Stimulated activated CD4-positive, alpha-beta T cell treated with anti-CD3 and anti-CD28 coated beads, Interleukin-12 subunit alpha, Interleukin-12 subunit beta, amount 100 ng/mL, for 24 hours (primary cell): ENCODE measurements around the gene PRDM16.

Experiments
- DNase-seq, 2 experiments: peaks; one replicate each; pipeline ENCODE4 v3.0.0-alpha.2; 2020; ENCODE audit warnings: low read depth in 2 of 2

The PRDM16 gene

DNA sequence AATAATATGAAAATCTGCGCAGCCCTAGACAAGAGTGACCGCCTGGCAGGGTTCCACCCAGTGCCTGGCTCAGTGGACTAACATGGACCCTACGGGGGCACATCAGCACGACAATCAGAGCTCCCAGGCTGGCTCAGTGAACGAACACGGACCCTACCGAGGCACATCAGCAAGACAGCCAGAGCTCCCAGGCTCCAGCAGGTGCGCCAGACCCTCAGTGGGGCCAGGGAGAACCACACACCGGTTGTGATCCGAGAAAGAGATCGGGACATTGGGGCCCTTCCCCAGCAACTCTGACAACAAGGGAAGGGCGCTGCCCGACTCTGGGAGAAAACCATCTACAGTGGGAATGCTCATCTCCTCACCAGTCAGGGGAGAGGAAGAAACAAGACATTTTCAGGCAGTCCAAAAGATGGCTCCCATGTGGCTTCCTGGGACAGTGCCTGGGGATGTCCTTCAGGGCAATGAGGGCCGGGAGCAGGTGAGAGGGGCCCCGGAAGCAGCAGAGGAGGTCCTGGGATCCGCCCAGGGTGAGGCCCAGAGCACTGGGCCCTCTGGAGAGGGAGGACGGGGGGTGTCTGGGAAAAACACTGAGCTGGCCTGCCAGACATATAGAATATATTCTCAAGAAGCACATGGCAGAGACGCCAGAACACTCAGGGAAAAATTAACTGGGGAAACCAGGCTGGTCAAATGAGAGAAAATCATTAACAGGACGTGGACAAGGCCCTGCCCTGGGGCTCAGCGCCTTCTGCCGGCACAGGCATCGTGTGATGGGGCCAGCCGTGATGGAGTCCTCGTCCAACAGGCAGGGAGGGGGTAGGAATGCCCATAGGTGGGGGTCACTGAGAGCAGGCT lies 390.3 kb downstream of the PRDM16 start:
- no peak for DNase-seq

- DNase-seq: no peak
These were observed 391.1 kb downstream of the PRDM16 start for GRCh38 chr1:3459940-3460671.

DNA sequence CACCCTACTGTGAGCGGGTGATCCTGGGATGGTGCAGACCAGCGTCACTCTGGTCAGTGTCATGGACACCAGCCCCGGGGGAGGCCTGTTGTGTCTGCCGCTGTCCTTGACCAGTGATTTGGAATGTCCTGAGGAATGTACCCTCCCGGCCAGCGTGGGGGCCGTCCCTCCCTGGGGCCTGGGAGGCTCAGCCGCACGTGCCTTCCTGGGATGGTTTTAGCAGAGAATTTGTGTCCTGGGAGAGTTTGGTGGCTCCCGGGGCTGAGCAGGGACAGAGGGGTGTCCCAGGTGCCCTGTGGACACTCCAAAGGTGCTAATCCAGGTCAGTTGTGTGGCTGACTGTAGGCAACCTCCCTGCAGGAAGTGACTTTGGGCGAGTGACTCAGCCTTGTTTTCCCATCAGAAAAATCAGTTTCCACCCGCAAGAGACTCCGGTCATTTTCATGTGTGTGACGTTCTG lies 391.7 kb downstream of the PRDM16 start:
- no peak for DNase-seq

- no peak for DNase-seq
These were observed 392.4 kb downstream of the PRDM16 start for GRCh38 chr1:3461238-3461933.

GRCh38 chr1:3461934-3462275 lies 392.9 kb downstream of the PRDM16 start:
- no peak for DNase-seq

GRCh38 chr1:3462356-3463012 lies 393.5 kb downstream of the PRDM16 start:
- no peak for DNase-seq

- DNase-seq: no peak
These were observed 394.0 kb downstream of the PRDM16 start for GRCh38 chr1:3463013-3463385.

DNA sequence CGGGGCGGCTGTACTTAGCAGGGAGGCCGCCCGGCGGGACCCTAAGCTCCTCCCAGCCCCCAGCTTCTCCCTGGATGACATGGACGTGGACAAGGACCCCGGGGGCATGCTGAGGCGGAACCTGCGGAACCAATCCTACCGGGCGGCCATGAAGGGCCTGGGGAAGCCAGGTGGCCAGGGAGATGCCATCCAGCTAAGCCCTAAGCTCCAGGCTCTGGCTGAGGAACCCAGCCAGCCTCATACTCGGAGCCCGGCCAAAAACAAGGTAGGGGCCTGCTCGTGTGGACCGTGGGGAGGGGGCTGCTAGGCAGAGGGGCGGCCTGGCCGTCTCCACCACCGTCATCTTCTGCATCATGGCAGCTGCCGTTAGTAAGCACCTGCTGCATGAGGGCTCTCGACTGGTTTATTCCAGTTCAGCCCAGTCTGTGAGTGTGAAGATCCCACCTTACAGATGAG lies 394.4 kb downstream of the PRDM16 start:
- no peak for DNase-seq

DNA sequence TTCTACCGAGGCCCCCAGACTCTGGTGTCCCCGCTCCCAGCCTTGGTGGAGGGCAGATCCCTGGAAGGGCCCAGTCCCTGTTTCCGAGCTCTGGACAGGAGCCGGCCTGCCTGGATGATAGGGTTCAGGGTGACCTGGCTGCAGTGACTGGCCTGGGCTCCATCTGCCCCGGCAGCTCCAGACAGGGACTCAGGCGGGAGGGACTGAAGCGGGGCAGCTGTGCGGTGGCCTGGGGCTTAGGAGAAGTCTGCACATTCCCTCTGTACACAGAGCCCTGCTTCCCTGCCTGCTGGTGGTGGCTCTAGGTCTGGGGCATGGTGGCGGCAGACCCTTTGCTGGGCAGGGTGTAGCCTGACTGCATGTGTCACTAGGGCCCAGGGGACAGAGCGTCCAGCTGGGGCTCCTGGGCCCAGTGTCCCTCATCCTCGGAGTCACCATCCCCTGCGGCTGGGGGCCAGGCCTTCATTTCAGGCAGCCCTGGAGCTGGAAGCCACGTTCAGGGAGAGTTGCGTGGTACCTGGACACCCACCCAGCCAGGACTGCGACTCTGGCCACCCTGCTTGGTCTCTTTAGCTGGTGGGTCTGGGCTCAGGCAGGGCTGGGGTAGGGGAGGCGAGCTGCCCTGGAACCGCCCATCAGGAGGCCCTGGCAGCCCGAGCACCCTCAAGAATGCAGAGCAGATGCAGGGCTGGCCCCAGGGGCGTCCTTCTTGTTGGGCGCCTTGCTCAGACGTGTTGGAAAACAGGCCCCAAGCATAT lies 395.1 kb downstream of the PRDM16 start:
- no peak for DNase-seq

DNA sequence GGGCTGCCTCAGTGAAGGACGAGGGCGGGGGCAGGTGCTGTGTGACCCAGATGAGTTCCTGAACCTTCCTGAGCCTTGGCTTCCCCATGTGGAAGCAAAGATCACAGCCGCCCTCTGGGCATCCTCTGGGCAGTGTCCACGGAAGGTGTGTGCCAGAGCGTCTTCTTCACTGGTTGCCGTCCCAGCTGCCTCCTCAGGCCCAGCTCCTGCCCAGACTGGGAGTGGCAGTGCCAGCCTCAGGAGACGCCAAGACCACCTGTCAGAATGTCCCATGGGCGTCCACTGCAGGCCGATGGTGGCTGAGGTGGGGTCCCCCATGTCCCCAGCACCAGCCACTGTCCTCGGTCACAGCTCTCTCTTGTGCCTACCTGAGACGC lies 395.6 kb downstream of the PRDM16 start:
- no peak for DNase-seq

GRCh38 chr1:3465091-3465934 lies 396.3 kb downstream of the PRDM16 start:
- no peak for DNase-seq

DNA sequence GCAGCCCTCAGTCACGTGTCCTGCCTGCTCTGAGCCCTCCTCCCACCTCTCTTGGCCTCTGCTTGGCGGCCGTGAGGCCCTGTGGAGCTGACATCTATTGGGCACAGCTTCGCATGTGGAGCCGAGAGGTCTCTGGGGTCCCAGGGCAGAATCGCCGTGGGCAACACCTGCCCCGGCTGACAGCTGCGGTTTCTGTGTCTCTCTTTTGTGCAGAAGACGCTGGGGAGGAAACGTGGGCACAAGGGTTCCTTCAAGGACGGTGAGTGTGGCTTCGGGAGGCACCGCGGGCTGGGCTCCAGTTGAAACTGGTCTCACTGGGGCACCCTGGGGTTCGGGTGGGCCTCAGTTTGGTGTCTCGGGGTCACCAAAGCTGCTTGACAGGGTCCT lies 396.9 kb downstream of the PRDM16 start:
- DNase-seq: no peak

DNA sequence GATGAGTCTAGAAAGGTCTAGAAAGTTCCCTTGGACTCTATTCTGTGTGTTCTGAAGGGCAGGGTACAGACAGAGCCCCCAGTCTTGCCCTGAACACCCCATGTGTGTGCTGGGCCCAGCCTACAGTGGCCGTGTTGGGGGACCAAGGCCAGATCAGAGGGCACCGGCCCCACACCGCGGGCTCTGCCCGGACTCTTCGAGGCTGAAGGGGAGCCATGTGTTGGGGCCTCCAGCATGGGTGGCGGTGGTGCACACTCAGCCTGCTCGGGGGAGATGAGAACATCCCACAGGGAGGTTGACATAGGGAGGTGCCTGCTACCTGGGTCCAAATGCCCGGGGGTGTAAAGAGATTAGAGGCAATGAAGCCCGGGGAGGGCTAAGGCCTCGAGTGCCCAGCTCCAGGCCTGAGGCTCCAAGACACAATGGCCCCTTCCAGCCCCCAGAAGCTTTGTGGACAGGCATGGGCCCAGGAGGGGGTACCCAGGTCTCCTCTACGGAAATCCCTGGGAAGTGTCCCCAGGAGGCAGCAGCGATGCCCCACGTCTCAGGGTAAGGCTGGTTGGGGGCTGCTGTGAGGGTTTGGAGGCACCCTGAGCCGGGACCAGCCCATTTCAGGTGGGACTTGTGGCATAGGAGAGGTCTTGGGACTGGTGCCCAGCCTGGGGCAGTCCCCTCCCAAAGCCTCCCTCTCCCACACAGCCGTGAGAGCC lies 397.5 kb downstream of the PRDM16 start:
- DNase-seq: no peak

DNA sequence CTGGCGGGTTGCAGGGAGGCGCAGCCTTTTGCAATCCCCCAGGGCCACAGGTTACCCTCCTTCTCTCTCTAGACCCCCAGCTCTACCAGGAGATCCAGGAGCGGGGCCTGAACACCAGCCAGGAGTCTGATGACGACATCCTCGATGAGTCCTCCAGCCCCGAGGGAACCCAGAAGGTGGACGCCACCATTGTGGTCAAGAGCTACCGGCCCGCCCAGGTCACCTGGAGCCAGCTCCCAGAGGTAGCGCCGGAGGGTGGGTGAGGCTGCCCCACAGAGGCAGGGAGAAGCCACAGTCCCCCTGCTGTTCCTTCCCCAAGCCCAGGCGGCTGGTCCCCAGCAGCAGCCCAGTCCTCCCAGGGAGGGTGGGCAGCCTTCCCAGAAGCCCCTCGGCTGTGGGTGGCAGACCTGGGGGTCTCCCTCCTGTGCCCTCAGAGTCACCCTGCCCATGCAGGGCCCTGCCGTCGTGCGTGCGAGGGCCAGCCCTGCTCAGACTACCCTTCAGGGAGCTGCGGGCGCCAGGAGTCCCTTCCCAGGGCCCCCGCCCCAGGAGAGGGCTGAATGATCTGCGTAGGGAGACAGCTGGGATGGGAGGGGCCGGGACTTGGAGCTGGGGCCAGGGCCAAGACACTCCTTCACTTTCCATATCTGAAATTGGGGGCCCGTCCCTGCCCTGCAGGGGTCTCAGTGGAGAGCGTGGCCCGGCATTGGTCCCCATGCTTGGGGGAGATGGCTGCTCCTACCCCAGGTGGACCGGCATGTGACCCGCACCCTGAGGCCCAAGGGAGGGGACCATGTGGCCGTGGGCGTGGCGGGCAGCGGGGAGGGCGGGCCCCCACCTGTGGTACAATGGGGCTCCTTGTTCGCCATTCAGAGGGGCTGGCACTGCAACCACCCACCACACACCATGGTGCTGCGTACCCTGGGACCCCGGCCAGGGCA lies 398.4 kb downstream of the PRDM16 start:
- DNase-seq: no peak

- DNase-seq: no peak
These were observed 399.5 kb downstream of the PRDM16 start for GRCh38 chr1:3468236-3469103.

DNA sequence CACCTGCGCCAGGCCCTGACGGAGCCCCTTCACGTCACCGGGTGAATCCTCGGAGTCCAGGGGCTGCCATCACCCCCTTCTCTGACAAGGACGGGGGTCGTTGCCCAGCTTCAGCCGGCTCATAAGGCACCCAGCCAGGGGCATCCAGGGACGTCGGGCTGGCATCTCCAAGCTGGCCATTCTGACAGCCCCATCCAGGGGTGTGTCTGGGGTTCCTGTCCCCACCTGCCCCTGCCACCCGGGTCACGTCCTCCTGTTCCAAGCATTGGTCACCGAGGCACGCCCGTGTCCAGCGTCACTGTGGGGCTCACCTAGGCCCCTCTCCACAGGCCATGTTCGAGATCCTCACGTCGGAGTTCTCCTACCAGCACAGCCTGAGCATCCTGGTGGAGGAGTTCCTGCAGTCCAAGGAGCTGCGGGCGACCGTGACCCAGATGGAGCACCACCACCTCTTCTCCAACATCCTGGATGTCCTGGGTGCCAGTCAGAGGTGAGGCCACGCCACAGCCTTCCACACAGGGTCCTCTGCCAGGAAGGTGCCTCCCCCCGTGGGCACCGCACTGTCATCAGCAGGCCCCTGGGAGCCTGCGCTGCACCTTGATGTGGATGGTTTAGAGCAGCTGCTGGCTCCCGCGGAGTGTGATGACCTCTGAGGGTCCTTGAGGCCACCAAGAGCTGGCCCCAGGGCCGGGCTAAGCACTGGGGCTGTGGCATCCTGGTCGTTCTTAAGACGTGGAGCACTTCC lies 400.3 kb downstream of the PRDM16 start:
- DNase-seq: no peak
